Activated CD8-positive, alpha-beta memory T cell treated with anti-CD3 and anti-CD28 coated beads for 24 hours (primary cell): ENCODE data around the gene TMEM63B.
A peak's percentile ranks its signal among the peaks of the same experiment; 100 is the strongest.

Experiments used
- DNase-seq: peaks from one replicate; pipeline ENCODE4 v3.0.0-alpha.2; 2020

TMEM63B gene

GRCh38 chr6:44145839-44146238, 18.5 kb downstream of the TMEM63B start:
- no peak for DNase-seq

DNA sequence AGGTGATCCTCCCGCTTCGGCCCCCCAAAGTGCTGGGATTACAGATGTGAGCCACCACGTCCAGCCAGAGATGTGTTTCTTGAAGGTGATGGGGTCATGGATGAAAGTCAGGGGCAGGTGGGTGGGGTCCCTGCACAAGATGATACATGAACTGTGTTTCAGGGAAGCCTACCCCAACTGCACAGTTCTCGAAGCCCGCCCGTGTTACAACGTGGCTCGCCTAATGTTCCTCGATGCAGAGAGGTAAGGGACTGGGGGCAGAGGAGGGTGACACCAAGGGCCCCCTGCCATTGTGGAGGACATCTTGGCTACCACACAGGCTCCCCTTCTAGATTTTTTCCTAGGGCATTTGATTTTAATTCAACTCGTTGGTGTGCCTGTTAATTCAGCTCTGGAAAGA, 19.3 kb downstream of the TMEM63B start:
- DNase-seq = no peak

- DNase-seq = no peak
Observed at GRCh38 chr6:44147256-44147655, 19.9 kb downstream of the TMEM63B start.

DNA sequence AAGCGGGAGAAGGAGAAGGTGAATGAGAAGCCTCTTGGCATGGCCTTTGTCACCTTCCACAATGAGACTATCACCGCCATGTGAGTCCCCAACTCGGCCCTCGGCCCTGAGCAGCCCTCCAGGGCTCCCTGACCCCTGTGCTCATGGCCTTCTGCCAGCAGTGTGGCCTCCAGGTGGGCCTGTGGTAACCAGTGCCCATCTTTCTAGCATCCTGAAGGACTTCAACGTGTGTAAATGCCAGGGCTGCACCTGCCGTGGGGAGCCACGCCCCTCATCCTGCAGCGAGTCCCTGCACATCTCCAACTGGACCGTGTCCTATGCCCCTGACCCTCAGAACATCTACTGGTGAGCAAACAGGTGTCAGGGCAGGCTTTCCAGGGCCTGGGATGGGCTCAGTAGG, 21.0 kb downstream of the TMEM63B start:
- DNase-seq = no peak

DNA sequence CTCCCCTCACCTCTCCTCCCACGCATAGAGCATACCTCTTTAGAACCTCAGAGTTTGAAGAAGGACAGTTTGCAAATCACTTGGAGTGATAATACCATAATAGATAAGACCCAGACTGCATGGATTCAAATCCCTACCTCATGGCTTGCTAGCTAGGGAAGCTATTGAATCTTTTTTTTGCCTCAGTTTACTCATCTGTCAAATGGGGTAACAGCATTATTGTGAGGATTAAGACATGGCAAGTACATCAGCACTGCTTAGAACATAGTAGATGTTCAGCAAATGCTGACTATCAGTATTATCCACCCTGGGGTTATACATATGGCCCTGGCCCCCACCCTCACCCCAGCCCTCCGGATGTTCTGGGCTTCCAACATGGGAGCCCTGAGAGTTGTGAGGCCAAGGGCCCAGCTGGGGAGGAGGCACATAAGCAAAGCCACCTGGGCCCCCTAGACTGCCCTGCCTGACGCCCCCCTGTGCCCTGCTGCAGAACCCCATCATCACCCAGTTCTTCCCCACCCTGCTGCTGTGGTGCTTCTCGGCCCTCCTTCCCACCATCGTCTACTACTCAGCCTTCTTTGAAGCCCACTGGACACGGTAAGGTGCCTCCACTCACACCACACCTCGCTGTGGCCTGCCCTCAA, 22.1 kb downstream of the TMEM63B start:
- DNase-seq = no peak

GRCh38 chr6:44150317-44150917, 23.1 kb downstream of the TMEM63B start:
- DNase-seq = no peak

- DNase-seq = peak; percentile 94
Observed at GRCh38 chr6:44151348-44152108, 24.2 kb downstream of the TMEM63B start.

DNA sequence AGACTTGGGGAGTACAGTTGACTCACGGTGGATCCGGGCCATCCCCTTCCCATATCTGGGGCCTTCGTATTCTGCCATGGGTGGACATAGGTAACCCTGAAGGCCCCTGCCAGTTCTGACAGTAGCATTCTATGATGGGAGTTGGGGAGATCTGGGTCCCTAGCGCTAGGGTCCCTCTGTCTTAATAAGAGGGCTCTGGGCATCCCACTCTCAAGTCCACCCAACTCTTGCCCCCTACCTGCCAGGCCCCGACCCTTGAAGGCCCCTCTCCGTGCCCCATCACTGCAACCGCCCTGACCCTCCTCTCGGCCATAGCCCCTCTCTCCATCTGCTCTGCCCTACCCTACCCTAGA, 24.7 kb downstream of the TMEM63B start:
- no peak for DNase-seq

- no peak for DNase-seq
Observed at GRCh38 chr6:44152533-44152932, 25.2 kb downstream of the TMEM63B start.

GRCh38 chr6:44154067-44154466, 26.7 kb downstream of the TMEM63B start:
- DNase-seq = no peak

DNA sequence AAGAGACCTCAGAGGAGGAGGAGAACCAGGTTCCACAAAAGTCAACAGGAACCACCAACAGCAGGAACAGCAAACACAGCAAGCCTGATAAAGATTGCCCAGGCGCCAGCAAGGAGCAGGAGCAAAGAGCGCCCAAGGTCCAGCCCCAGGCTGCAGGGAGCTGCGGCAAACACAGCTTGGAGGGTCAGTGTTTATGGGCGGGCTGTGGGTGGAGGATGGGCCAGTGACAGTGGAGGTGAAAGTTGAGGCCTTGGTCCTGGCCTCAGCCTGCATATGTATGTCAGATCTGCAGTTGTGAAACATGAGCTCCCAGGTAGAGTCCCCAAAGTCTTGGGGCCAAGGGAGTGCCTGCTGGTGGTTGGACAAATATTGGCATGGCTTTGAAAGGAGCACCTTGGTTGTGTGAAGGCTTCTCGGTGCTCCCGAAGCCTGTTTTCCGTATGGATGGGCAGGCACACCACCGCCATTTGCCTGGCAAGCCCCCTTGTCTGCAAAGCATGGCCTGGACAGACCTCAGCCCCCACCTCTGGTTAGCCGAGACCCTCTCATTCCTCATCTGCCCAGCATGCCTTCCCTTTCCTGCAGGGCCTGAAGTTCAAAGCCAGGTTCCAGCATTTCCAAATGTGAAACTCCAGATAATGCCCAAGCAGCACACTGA, 29.3 kb downstream of the TMEM63B start:
- DNase-seq = no peak

GRCh38 chr6:44157152-44157521, 29.8 kb downstream of the TMEM63B start:
- DNase-seq = no peak

GRCh38 chr6:44158770-44159228, 31.4 kb downstream of the TMEM63B start, which contains the start of gene CAPN11:
Gene CAPN11, plus strand, starts transcription at chr6:44158820. Its CDS starts 29 bp downstream, at chr6:44158849.
- DNase-seq = no peak

DNA sequence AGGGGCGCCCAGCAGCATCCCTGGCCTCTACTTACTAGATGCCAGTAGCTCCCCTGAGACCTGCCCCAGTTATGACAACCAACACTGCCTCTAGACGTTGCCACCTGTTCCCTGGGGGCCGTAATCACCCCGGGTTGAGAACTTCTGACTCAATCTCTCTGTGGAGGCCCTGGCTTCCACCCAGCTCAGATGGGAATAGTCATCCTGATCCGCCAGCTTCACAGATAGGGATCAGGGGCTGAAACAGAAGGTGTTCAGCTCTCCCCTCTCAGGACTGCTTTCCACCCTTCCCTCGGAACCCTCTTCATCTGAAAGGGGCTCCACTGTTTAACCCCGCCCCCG, 34.6 kb downstream of the TMEM63B start:
- no peak for DNase-seq

- no peak for DNase-seq
Observed at GRCh38 chr6:44162876-44163625, 35.7 kb downstream of the TMEM63B start.

DNA sequence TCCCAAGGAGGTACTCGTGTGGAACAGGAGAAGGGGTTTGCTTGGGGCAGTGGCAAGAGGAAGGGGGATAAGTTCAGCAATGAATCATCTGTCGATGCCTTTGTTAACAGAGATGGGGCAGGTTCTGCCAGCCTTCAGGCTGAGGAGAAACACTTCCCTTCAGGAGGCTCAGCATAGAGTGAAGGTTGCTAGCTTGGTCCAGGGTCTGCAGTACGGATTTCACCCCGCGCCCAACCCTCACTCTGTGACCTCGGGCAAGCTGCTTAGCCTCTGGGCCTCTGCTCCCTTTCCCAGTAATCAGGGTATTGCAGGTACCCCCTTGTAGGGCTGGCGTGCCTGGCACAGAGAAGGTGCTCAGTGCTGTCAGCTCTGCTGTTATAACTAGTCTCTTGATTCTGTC, 38.8 kb downstream of the TMEM63B start:
- DNase-seq = no peak

GRCh38 chr6:44166591-44167184, 39.3 kb downstream of the TMEM63B start:
- DNase-seq = no peak

DNA sequence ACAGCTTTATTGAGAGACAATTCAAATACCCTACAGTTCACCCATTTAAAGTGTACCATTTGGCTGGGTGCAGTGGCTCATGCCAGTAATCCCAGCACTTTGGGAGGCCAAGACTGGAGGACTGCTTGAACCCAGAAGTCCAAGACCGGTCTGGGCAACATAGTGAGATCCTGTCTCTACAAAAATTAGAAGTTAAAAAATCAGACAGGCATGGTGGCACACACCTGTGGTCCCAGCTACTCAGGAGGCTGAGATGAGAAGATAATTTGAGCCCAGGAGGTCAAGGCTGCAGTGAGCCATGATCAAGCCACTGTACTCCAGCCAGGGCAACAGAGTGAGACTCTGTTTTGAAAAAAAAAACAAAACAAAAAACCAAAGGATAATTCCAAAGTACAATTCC, 40.2 kb downstream of the TMEM63B start:
- no peak for DNase-seq

DNA sequence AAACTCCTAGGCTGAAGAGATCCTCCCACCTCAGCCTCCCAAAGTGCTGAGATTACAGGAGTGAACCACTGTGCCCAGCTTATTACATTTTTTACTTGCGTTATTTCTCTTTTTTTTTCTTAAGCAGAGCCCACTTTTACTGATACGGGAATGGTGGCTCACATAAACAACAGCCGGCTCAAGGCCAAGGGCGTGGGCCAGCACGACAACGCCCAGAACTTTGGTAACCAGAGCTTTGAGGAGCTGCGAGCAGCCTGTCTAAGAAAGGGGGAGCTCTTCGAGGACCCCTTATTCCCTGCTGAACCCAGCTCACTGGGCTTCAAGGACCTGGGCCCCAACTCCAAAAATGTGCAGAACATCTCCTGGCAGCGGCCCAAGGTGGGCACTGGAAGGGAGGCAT, 41.8 kb downstream of the TMEM63B start:
- no peak for DNase-seq

DNA sequence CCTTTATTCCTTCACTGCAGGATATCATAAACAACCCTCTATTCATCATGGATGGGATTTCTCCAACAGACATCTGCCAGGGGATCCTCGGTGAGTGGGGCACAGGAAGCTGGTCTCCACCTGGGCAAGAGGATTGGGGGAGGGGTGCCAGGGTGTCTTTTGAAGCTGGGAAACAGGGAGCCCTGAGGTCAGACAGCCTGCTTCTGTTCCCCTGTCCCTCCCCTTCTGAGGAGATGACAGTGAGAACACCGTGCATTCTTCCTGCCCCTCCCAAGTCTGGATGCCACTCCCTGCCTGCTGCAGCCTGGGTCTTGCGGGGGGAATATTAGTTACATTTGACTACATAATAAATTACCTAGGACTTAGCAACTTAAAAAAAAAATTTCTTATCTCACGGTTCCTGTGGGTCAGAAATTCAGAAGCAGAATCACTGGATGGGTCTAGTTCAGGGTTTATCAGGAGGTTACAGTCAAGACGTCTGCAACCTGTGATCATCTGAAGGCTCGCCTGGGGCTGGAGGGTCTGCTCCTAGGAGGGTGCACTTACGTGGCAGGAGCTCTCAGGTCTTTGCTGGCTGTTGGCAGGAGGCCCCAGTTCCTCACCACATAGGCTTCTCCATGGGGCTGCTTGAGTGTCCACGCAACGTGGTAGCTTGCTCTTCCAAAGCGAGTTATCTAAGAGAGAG, 42.7 kb downstream of the TMEM63B start:
- DNase-seq = no peak

- no peak for DNase-seq
Observed at GRCh38 chr6:44171899-44172546, 44.7 kb downstream of the TMEM63B start.
